K562 (cell line): ENCODE measurements around the gene SLC7A6. TPM values are rescaled to one million over a fixed set of nuclear protein-coding genes. Genes with fewer than 3 reads are reported as not detected.

Experiments used
- BCLAF1 ChIP-seq, 2 experiments: fragments of 450-650 bp in 1 of 2; IDR thresholded peaks; 2 replicates each; pipeline ENCODE4 v1.6.1; 2011 to 2017; ENCODE audit warnings: low read depth in 2 of 2, antibody characterized with exemption in 1 of 2, borderline replicate concordance in 1 of 2, low read length in 1 of 2, mild to moderate bottlenecking in 1 of 2, mixed read lengths in 1 of 2; ENCODE audit not compliant: control insufficient read depth in 1 of 2
- MCM2 ChIP-seq: fragments of 450-650 bp; IDR thresholded peaks from 2 replicates; pipeline ENCODE4 v1.6.1; 2017; ENCODE audit warnings: low read depth, mild to moderate bottlenecking
- SAP30 ChIP-seq: fragments of 200-600 bp; sonication (generic); IDR thresholded peaks from 2 replicates; pipeline ENCODE4 v1.6.1; 2012; ENCODE audit warnings: borderline replicate concordance, low read depth, mild to moderate bottlenecking, moderate library complexity, low read length, control low read depth, inconsistent platforms; ENCODE audit not compliant: insufficient read depth, poor library complexity, severe bottlenecking
- ZNF740 ChIP-seq, 3 experiments: fragments of 200-800 bp in 1 of 3; sonication (Bioruptor generic) in 1 of 3; sonication (generic) in 1 of 3; formaldehyde crosslinking in 1 of 3; IDR thresholded peaks; 2 replicates each; pipeline versions ENCODE4 v1.6.1 to v1.8.0; 2016 to 2022; ENCODE audit warnings: mild to moderate bottlenecking in 2 of 3, missing compliant biosample characterization in 2 of 3, missing genetic modification characterization in 2 of 3, missing genetic modification reagents in 1 of 3
- polyA plus RNA-seq, 8 experiments: library from polyadenylated mRNA; depleted of rRNA in 4 of 8; stranded (reverse) in 5 of 8; unstranded in 3 of 8; fragments of >200 nt; fragmentation: Nextera tagmentation in 2 of 8; fragmentation: Illumina TruSeq in 1 of 8; extraction: Ambion mirVana in 2 of 8; extraction: Trizol in 1 of 8; gene quantifications; 2 replicates each; pipeline versions ENCODE4 v1.2.1 to v1.2.3, GENCODE V29; 2011 to 2014; ENCODE audit warnings: inconsistent platforms in 1 of 8, missing spikeins in 1 of 8
- total RNA-seq, 7 experiments: library from RNA; depleted of rRNA in 6 of 7; stranded (reverse); fragments of >200 nt in 6 of 7; fragmentation: Illumina TruSeq in 2 of 7; extraction: Trizol in 2 of 7; gene quantifications; 2 replicates each; pipeline versions ENCODE4 v1.2.1 to v1.2.3, GENCODE V29; 2011 to 2021; ENCODE audit warnings: low replicate concordance in 1 of 7

The SLC7A6 gene
- total and polyA plus RNA-seq, 9 of the 15 experiments (the other 6 are each of a cell fraction or from before 2014, with no cell fraction given) = 12.6 to 60.1 (median 29.8) TPM

- TF ChIP-seq BCLAF1 (IDR thresholded peaks at IDR 0.05; ENCODE audit: borderline replicate concordance in 1 of 2, control insufficient read depth in 1 of 2, low read depth in 2 of 2, low read length in 1 of 2) (no peak), SAP30 (no peak), MCM2 (no peak), ZNF740 (CRISPR knock-in tag; IDR thresholded peaks at IDR 0.05) (no peak), ZNF740 (tag; IDR thresholded peaks at IDR 0.05) (no peak)
These were observed 17.7 kb upstream of the SLC7A6 start (continued) for GRCh38 chr16:68246666-68247065.
